AG09319 (cell line): ENCODE data around the gene GOLGA8R.
"Not testable (repeated sequence)": the region's sequence is repeated elsewhere in the genome, so short reads cannot be mapped to it uniquely, and the experiment has no call there.

ENCODE experiments used
- DNase-seq: peaks from one replicate; pipeline ENCODE4 v3.0.0-alpha.2; 2010; ENCODE audit warnings: low read depth; ENCODE audit errors: extremely low read depth

Gene GOLGA8R

DNA sequence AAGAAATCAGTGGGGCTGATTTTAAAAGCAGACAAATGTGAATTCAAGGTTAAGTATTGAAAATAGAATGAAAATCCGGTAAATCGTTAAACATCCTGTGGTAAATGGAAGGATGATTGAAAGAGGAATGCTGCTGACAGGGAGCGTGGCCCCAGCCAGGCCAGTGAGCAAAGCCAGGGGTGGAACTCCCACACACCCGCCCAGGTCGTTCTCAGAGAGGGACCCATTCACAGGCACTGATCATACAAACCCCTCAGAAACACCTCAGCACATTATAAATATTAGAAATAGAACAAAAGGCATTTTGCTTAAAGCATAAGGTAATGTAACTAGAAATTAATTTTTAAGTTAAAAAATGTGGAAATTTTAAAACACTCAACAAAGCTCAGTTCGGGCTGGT, 59.0 kb downstream of the GOLGA8R start:
- DNase-seq: not testable (repeated sequence)
